ENCODE results near the gene KRT2.

The KRT2 gene

GRCh38 chr12:52613384-52614030, 38.5 kb downstream of the KRT2 start:
- no peak for DNase-seq

GRCh38 chr12:52612431-52613383, 39.3 kb downstream of the KRT2 start:
- DNase-seq: no peak

GRCh38 chr12:52611080-52611468, 40.9 kb downstream of the KRT2 start:
- DNase-seq: no peak

GRCh38 chr12:52608826-52609630, 43.0 kb downstream of the KRT2 start:
- DNase-seq: no peak

- no peak for DNase-seq
These were observed 43.9 kb downstream of the KRT2 start for GRCh38 chr12:52608161-52608560.

GRCh38 chr12:52607314-52607713, 44.7 kb downstream of the KRT2 start:
- DNase-seq: no peak

GRCh38 chr12:52606581-52607218, 45.3 kb downstream of the KRT2 start:
- DNase-seq: no peak

- DNase-seq: no peak
These were observed 45.9 kb downstream of the KRT2 start for GRCh38 chr12:52606096-52606495.

- no peak for DNase-seq
These were observed 46.5 kb downstream of the KRT2 start for GRCh38 chr12:52605542-52605941.

GRCh38 chr12:52604859-52605258, 47.2 kb downstream of the KRT2 start:
- DNase-seq: no peak

- no peak for DNase-seq
These were observed 48.7 kb downstream of the KRT2 start for GRCh38 chr12:52603314-52603713.

- DNase-seq: no peak
These were observed 49.5 kb downstream of the KRT2 start for GRCh38 chr12:52602552-52602951.

- no peak for DNase-seq
These were observed 50.3 kb downstream of the KRT2 start for GRCh38 chr12:52601671-52602070.

GRCh38 chr12:52600941-52601481, 51.0 kb downstream of the KRT2 start, which contains the start of gene KRT72:
TSS of gene KRT72 (minus strand) at chr12:52601463. CDS start at chr12:52601452, 11 bp downstream.
- DNase-seq: no peak

- DNase-seq: no peak
These were observed 51.5 kb downstream of the KRT2 start for GRCh38 chr12:52600475-52600874.

GRCh38 chr12:52600071-52600470, 51.9 kb downstream of the KRT2 start:
- no peak for DNase-seq

- DNase-seq: no peak
These were observed 53.0 kb downstream of the KRT2 start for GRCh38 chr12:52598966-52599365.

Measured in NCI-H1105 (cell line).